Astrocyte of the spinal cord (primary cell): ENCODE results near the gene BAK1.
"Not testable (repeated sequence)": the region's sequence is repeated elsewhere in the genome, so short reads cannot be mapped to it uniquely, and the experiment has no call there.

Experiments used
- DNase-seq: peaks from one replicate; pipeline ENCODE4 v3.0.0; 2011; ENCODE audit warnings: low read depth, low spot score
- H3K4me3 ChIP-seq: 2 replicates; pipeline ENCODE4 v1.5.1; 2011; ENCODE audit warnings: low read depth, mild to moderate bottlenecking, low read length, moderate library complexity
- CTCF ChIP-seq: IDR thresholded peaks from 2 replicates; pipeline ENCODE4 v1.5.1; 2012; ENCODE audit warnings: low read depth, mild to moderate bottlenecking, low read length, inconsistent platforms
- in situ Hi-C: cut with HindIII; loops from 2 replicates; pipeline ENCODE4 v1.10.0; 2017; ENCODE audit warnings: low sequenced_read_pairs

BAK1 gene

DNA sequence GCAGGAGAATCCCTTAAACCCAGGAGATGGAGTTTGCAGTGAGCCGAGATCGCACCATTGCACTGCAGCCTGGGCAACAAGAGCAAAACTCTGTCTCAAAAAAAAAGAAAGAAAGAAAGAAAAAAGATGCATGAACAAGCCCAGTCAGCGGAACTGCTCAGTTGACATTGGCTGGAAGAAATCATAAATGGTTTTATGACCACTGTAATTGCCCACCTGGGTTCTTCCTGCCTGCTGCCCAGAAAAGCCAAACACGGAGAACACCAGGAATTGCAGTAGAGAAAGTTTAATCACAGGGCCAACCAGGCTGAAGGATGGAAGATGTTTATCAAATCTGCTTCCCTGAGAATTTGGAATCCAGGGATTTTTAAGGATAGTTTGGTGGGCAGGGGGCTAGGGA lies 22.7 kb downstream of the BAK1 start:
- no peak for TF ChIP-seq CTCF
- in situ Hi-C loops = no loop called here
- H3K4me3 ChIP-seq = no peak overlapping the region
- no peak for DNase-seq

GRCh38 chr6:33552883-33553282 lies 27.2 kb downstream of the BAK1 start:
- H3K4me3 ChIP-seq, DNase-seq, in situ Hi-C loops: not testable (repeated sequence)

- no peak for TF ChIP-seq CTCF
- in situ Hi-C loops = no loop called here
- H3K4me3 ChIP-seq = no peak overlapping the region
- DNase-seq = no peak
These were observed 27.8 kb downstream of the BAK1 start for GRCh38 chr6:33552252-33552651.

- TF ChIP-seq CTCF = no peak
- DNase-seq = no peak
- in situ Hi-C loops = no loop called here
- H3K4me3 ChIP-seq = no peak overlapping the region
These were observed 28.5 kb downstream of the BAK1 start for GRCh38 chr6:33551538-33551937.

DNA sequence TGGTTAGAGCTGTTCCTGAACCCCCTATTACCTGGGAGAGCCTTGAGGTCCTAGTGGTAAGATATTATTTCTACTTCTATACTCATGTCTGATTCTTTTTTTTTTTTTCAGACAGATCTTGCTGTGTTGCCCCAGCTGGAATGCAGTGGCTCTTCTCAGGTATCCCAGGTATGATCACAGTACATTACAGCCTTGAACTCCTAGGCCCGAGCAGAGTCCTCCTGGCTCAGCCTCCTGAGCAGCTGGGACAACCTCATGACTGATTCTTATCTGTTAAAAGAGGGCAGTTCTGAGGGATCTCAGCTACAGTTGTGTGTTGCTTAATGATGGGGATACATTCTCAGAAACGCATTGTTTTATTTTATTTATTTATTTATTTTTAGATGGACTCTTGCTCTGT lies 30.2 kb downstream of the BAK1 start:
- no peak for TF ChIP-seq CTCF
- no peak overlapping the region for H3K4me3 ChIP-seq
- in situ Hi-C loops = no loop called here
- no peak for DNase-seq

- no peak for DNase-seq
- H3K4me3 ChIP-seq = no peak overlapping the region
- no peak for TF ChIP-seq CTCF
- in situ Hi-C loops = no loop called here
These were observed 30.9 kb downstream of the BAK1 start for GRCh38 chr6:33549196-33549595.

DNA sequence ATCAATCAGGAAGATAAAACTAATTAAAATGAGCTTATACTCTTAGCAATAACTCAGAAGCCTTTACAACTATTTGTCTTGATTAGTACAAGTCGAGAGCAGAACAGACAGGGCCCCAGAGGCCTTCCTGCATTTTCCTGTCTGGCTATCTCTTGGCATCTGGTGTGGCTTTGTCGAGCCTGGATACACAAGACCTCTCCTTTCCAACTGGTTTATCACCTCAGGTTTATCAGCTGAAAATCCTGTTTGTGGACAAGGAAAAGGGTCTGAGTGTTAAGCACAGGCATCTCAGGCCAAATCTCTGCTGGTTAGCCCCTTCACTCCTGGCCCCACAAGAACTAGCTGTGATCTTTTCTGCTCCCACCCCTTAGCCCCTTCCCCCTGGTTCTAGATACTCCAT lies 32.6 kb downstream of the BAK1 start:
- no peak for DNase-seq
- H3K4me3 ChIP-seq = no peak overlapping the region
- in situ Hi-C loops = no loop called here
- no peak for TF ChIP-seq CTCF
